Heart left ventricle (tissue), 13 donors: ENCODE results near the gene GYG1.

Experiments used
- CTCF ChIP-seq, 12 donors: fragments of 200-600 bp; sonication (generic) in 4 of 12; IDR thresholded peaks; one replicate each; pipeline versions ENCODE4 v1.5.0 to v1.8.0; 2018 to 2022; ENCODE audit warnings: antibody characterized with exemption in 12 of 12, mild to moderate bottlenecking in 5 of 12
- POLR2A ChIP-seq, 2 donors: fragments of 450-650 bp; IDR thresholded peaks; one replicate each; pipeline ENCODE4 v1.6.1; 2017; ENCODE audit warnings: antibody characterized with exemption in 2 of 2, mild to moderate bottlenecking in 2 of 2, moderate library complexity in 2 of 2
- donor health status: ischemic (EF 13 %, LVEDD 7.1; RV severe dilation, severe dysfunction).
- donor health status: DM: no; HTN: yes; CAD: no.
- donor health status: DM: no; HTN: no; CAD: no.
- donor health status: ischemic (EF 25% LVEDD 6.9; RV normal size, moderate dysfunction).
- donor health status: ischemic (EF 25% LVEDD 5.7; RV mildly dilated, moderate dysfunction).
- donor health status: ischemic (EF 35%, LVEDD 5.7; RV mildly dilated, moderate dysfunction).
- donor health status: nonischemic (EF 11% LVEDD 7.7; RV severe dilation, severe dysfunction).
- donor health status: DM: yes; HTN: yes; CAD: no.
- donor health status: PGD.
- donor health status: ischemic (EF 29% LVEDD 5.4; RV normal size, mild dysfunction).
- donor health status: nonischemic (EF 23%, LVEDD 6.1; RV moderate dilation, normal function).

- TF ChIP-seq CTCF (IDR thresholded peaks at IDR 0.05) (no peak), POLR2A (IDR thresholded peaks at IDR 0.05) (no peak)
Measured at GRCh38 chr3:149067883-149068282, 76.5 kb downstream of the GYG1 start.
